ENCODE results near the gene JAGN1.
"Not testable (repeated sequence)": the region's sequence is repeated elsewhere in the genome, so short reads cannot be mapped to it uniquely, and the experiment has no call there.

Gene JAGN1

DNA sequence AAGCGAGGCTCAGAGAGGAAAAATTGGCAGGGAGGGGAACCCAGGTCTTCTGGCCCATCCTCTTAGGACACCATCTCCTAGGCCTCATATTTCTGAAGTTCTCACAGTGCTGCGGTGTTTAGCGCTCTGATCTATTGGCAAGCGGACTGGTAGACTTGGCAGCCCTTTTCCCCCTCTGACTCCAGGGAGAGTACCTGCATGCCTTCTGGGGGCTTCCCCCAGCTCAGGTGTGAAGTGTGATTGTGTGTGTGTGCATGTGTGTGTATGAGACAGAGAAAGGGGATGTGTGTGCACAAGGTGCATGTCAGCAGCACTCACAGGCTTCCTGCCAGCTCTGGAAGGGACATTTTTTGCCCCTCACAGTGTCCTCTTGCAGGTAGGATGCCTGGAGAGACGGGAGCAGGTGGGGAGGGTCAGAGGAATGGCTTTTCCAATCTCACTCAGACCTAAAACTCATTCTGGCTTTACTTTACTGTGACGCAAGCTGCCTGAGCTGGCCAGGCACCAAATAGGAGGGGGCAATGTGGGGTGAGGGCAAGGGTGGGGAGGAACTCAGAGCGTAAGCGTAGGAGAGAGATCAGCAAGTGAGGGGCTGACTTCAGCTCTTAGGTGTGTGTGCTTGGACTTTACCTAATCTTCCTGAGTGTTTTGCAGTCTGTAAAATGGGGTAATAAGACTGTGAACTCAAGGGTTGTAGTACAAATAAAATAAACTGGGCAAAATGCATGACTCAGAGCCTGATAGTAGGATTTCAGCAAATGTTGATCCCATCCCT lies 8.2 kb downstream of the JAGN1 start:
- DNase-seq = no peak

DNA sequence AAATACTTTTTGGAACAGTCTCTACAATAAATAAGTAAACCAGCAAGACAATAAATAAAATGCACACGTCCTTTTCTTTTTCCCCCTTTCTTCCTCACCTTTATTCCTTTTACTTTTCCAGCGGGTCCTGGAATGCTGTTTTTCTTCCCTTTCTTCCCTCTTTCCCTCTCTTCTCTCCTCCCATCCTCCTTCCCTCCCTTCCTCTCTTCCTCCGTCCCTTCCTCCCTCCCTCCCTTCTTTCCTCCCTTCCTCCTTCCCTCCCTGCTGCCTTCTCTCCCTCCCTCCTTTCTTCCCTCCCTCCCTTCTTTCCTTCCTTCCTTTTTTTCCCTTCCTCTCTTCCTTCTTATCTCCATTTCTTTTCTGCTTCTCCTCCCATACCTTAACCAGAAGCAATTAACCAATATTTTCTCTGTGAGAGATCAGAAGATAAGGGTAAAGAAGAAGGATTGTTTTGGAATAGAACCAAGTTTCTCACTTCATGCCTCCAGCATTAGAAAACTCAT lies 8.9 kb downstream of the JAGN1 start:
- DNase-seq = no peak

DNA sequence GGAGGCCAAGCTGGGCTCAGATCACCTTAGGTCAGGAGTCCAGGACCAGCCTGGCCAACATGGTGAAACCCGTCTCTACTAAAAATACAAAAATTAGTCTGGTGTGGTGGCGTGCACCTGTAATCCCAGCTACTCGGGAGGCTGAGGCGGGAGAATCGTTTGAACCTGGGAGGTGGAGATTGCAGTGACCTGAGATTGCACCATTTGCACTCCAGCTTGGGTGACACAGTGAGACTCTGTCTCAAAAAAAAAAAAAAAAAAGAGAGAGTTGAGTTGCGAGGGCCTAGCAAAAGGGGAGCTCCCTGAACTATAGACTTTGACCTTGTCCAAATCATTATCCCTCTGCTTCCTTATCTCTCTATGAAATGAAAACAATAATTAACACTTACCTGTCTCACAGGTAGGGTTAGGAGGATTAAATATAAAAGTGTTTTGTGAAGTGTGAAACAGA lies 10.6 kb downstream of the JAGN1 start:
- DNase-seq = not testable (repeated sequence)

DNA sequence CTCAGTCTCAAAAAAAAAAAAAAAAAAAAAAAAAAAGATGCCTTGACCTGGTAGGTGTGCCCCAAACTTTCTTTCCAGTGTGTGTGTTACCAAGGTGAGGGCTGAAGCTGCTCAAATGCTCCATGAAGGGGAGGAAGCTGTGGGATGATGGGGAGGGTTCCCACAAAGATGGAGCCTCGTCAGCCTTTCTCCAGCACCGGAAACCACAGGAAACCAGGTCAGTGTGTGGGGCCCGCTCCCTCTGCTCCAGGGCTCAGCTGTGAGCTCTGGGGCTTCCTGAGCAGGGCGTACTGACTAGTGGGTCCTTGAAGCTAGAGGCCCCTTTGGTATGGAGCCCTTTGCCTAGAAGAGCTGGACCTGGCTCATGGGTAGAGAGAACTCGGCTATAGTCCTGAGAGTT lies 11.6 kb downstream of the JAGN1 start:
- no peak for DNase-seq

GRCh38 chr3:9902372-9903237 lies 12.2 kb downstream of the JAGN1 start, which contains the start of gene IL17RE:
Gene IL17RE (plus strand): TSS chr3:9902848. CDS start chr3:9902933, 85 bp downstream.
- no peak for DNase-seq

DNA sequence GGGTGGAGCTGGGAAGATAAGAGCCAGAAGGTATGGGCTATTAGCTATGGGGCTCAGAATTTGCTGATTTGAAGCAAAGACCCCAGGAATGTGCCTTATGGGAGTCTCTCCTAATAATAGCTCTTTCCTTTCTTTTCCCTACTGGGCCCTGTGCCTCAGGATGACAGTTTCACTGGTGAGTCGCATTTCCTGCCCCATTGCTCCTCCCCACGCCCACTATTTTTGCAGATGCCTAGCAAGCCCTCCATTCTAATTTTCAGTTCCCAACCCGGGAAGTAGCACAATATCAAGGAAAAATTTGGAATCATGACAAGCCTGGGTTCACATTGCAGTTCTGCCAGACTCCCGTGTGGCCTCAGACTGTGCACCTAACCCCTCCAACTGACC lies 12.8 kb downstream of the JAGN1 start:
- DNase-seq = no peak

DNA sequence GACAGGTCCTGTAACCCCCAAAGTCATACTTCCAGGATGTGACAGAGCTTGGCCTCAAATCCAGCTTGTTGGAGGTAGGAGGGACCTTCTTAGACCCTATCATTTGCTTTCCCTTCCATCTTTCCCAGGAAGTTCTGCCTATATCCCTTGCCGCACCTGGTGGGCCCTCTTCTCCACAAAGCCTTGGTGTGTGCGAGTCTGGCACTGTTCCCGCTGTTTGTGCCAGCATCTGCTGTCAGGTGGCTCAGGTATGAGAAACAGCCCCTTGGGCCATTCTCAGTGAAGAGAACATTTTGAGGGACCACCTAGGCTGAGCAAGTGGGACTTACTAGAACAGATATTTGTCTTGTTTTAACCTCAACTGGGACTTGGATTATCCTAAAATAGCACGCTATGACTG lies 13.5 kb downstream of the JAGN1 start:
- no peak for DNase-seq

GRCh38 chr3:9906480-9906879 lies 16.1 kb downstream of the JAGN1 start:
- DNase-seq = no peak

GRCh38 chr3:9908286-9908685 lies 17.9 kb downstream of the JAGN1 start:
- no peak for DNase-seq

DNA sequence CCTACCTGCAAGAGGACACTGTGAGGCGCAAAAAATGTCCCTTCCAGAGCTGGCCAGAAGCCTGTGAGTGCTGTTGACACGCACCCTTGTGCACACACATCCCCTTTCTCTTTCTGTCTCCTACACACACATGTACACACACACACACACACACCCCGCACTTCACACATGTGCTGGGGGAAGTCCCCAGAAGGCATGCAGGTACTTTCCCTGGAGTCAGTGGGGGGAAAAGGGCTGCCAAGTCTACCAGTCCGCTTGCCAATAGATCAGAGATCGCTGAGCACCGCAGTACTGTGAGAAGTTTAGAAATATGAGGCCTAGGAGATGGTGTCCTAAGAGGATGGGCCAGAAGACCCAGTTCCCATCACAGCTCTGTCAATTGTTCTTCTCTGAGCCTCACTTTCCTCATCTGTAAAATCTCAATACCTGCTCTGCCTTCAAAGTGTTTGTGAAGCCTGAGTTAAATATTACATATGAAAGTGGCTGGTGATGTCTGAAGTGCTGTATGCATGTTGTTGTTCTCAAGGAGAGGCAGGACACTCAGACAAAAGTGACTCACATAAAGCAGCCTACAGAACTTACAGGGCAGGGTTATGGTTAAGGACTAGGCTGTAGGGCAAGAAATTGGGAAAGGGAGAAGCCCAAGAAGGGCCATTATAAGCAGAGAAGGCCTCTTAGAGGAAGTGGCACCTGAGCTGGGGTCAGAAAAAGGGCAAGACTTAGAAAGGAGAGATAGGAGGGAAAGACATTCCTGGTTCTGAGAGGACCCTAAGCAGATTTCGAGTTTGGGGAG lies 19.0 kb downstream of the JAGN1 start:
- DNase-seq = no peak

DNA sequence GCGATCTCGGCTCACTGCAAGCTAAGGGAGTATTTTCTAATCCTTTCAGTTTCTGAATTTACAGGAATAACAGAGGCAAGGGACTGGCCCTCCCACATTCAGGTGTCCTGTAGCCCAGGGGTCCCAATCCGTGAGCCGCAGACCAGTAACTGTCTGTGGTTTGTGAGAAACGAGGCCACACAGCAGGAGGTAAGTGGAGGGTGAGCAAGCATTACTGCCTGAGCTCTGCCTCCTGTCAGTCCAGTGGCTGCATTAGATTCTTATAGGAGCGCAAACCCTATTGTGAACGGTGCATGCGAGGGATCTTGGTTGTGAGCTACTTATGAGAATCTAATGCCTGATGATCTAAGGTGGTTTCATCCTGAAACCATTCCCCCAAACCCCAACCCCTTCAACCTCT lies 21.5 kb downstream of the JAGN1 start:
- DNase-seq = no peak

DNA sequence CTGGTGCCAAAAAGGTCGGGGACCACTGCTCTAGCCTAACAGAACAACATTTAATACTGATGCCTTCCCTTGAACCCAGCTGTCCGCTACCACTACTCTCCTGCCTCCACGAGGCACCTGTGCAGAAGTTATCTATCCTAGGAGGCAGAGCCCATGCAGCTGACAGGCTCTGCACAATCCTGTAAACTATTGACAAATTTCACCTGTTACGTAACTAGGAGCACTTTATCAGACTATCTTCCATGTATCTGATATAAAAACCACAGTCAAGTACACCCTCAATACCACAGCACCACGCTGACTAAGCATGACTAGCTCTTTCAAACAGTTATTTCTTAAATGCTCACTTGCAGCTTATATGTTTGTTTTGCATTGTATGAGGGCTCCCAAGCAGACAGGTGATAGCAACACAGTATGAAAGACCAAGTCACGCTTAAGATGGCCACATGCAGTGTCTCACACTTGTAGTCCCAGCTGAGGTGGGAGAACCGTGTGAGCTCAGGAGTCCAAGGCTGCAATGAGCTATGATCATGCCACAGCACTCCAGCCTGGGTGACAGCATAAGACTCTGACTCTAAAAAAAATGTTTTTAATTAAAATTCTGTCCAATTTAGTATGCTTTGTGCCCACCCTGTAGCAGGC lies 22.0 kb downstream of the JAGN1 start:
- no peak for DNase-seq

DNA sequence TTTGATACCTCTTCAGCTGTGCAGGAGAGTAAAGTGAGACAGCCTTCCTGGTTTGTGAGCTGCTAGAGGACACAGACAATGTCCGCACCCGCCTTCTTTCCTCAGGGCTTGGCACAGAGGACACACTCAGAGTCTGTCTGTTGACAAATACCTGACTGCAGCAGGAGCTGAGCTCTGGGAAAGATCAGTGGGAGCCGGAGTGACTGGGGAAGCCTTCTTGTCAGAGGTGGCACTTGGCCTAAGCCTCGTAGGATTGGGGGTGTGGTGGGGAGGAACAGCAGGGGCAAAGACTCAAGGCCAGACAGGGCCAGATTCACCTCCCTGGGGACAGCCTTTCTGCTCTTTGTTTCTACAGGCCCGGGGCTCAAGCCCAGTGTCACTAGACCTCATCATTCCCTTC lies 23.2 kb downstream of the JAGN1 start:
- no peak for DNase-seq

- no peak for DNase-seq
Measured at GRCh38 chr3:9914011-9914410, 23.6 kb downstream of the JAGN1 start.

DNA sequence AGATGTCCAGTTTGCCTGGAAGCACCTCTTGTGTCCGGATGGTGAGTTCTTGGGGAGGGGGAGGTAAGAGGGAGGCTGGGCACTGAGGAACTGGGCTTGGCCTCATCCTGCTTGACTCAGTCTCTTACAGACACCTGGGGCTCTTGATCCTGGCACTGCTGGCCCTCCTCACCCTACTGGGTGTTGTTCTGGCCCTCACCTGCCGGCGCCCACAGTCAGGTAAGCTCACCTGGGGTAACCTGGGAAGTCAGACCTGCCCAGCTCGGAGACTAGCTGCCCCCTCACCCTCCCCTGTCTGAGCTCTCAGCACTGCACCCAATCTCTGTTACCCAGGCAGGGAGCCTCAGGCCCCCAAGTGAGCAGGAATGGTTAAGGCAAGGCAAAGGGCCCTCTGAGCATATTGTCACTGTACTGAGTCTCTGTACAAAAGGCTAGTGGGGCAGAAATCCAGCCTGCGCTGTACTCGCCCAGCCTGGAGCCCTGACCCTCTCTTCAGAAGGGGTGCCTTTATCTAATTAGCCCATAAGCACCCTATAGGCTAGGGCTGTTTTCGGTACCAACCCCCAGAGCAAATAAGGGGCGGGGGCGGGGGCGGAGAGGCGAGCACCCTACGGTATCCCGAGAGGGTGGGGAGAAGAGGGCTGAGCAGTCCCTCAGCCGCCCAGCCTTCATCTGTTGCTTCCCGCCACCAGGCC lies 24.3 kb downstream of the JAGN1 start:
- no peak for DNase-seq

GRCh38 chr3:9915254-9916141 lies 25.1 kb downstream of the JAGN1 start:
- peak; percentile 39 for DNase-seq

DNA sequence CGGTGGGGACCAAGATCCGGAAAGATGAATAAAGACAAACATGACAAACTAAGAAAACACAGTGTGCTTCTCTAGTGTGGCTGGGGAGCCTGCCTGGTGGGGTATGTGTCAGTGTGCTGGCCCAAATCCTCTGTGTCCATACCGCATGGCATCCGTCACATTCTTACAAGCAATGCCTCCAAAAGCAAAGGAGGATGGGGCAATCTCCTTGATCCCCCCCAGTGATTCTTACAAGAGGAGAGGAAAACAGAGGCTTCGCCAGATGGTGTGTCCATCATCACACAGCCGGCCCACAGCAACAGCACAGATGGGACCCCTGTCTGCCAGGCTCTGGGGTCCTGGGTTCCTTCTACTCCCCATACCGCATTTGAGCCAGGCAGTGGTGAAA lies 25.9 kb downstream of the JAGN1 start:
- no peak for DNase-seq

- DNase-seq = peak; percentile 37
Measured at GRCh38 chr3:9916734-9917680, 26.6 kb downstream of the JAGN1 start, which contains the start of gene IL17RC. Gene IL17RC (plus strand): TSS chr3:9917098. CDS start chr3:9917316, 218 bp downstream.

- DNase-seq = no peak
Measured at GRCh38 chr3:9917820-9918219, 27.4 kb downstream of the JAGN1 start.
